ENCODE data around the gene NINJ1.

DNA sequence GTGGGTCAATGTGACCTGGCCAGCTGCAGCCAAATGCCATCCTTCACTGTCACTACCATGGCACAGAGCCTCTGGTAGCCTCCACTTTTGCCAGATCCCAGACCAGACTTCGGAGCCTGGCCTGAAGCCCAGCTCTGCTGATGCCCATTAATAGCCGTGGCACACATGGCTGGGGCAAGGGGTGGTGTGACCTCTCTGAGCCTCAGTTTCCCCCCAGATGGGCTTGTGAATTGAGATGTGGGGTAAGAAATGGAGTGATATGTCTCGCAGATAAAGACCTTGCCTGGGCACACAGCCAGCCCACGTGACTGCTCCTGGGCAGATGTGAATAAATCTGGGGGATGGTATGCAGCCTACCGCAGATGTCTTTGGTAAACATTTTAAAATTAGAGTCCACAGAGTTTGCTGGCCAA is 61.7 kb downstream of the NINJ1 start:
- no peak for TF ChIP-seq POLR2A (IDR thresholded peaks at IDR 0.05)
- TF ChIP-seq, protein P1, sequence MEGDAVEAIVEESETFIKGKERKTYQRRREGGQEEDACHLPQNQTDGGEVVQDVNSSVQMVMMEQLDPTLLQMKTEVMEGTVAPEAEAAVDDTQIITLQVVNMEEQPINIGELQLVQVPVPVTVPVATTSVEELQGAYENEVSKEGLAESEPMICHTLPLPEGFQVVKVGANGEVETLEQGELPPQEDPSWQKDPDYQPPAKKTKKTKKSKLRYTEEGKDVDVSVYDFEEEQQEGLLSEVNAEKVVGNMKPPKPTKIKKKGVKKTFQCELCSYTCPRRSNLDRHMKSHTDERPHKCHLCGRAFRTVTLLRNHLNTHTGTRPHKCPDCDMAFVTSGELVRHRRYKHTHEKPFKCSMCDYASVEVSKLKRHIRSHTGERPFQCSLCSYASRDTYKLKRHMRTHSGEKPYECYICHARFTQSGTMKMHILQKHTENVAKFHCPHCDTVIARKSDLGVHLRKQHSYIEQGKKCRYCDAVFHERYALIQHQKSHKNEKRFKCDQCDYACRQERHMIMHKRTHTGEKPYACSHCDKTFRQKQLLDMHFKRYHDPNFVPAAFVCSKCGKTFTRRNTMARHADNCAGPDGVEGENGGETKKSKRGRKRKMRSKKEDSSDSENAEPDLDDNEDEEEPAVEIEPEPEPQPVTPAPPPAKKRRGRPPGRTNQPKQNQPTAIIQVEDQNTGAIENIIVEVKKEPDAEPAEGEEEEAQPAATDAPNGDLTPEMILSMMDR (IDR thresholded peaks at IDR 0.05), result no peak
